Spleen (tissue), 7 donors: ENCODE data around the gene TRIM32.

ENCODE experiments used
- CTCF ChIP-seq, 11 experiments: fragments of 200-600 bp in 7 of 11; fragments of 450-650 bp in 4 of 11; sonication (generic) in 4 of 11; IDR thresholded peaks in 8 of 11; conservative IDR thresholded peaks in 3 of 11; 1 replicate in 7 of 11; 2 replicates in 4 of 11; pipeline versions ENCODE4 v1.4.0 to v1.8.0; 2016 to 2021; ENCODE audit warnings: antibody characterized with exemption in 11 of 11, inconsistent platforms in 4 of 11, mild to moderate bottlenecking in 1 of 11
- POLR2A ChIP-seq, 3 donors: fragments of 450-650 bp; IDR thresholded peaks; one replicate each; pipeline ENCODE4 v1.5.1; 2017; ENCODE audit warnings: antibody characterized with exemption in 3 of 3, mild to moderate bottlenecking in 1 of 3
- donor health status: DM: no; HTN: no; CAD: no; lungs with moderate emphysema.
- donor health status: DM: no; HTN: no; CAD: no.
- donor health status: DM: no; HTN: no; CAD: no.

GRCh38 chr9:116685166-116685565 lies 1.9 kb upstream of the TRIM32 start:
- TF ChIP-seq CTCF (IDR thresholded peaks at IDR 0.05 in 8 of 11, conservative IDR thresholded peaks at IDR 0.05 in 3 of 11) = no peak
- TF ChIP-seq POLR2A (IDR thresholded peaks at IDR 0.05) = no peak
